IMR-90 (cell line): ENCODE data around the gene GYS1. TPM values are rescaled to one million over a fixed set of nuclear protein-coding genes. Genes with fewer than 3 reads are reported as not detected.

Experiments
- ATAC-seq: fragments of 200-7000 bp; cut with Tn5 transposase; 2 replicates; pipeline ENCODE4 v1.9.1; 2020; ENCODE audit warnings: low read depth, mild to moderate bottlenecking, moderate library complexity
- BruUV-seq: library from RNA; stranded (reverse); fragments of 400-500 nt; replicated peaks from 2 replicates; lab custom pipeline; 2021; lab: Mats Ljungman, UMichigan
- CTCF ChIA-PET: fragments of 300-600 bp; formaldehyde crosslinking; extraction: SDS; loops from one replicate; lab custom pipeline; 2021; ENCODE audit warnings: antibody characterized with exemption; lab: Yijun Ruan, JAX
- POLR2A ChIA-PET: fragments of 300-600 bp; sonication (Branson Sonifier 250); formaldehyde crosslinking; loops from one replicate; lab custom pipeline; 2022; ENCODE audit warnings: antibody characterized with exemption; ENCODE audit not compliant: unreplicated experiment; lab: Charles Lee
- DNase-seq: peaks from one replicate; pipeline ENCODE4 v3.0.0; 2013
- H2AFZ ChIP-seq: replicated peaks from 2 replicates; pipeline ENCODE3; 2013; ENCODE audit warnings: low read length, mild to moderate bottlenecking; ENCODE audit not compliant: poor library complexity
- H2AK5ac ChIP-seq: 2 replicates; pipeline ENCODE4 v1.6.1; 2013; ENCODE audit warnings: low read depth, low read length, inconsistent platforms
- H2AK9ac ChIP-seq: replicated peaks from 2 replicates; pipeline ENCODE3; 2013; ENCODE audit warnings: mild to moderate bottlenecking, low read depth, low read length, moderate library complexity; ENCODE audit not compliant: poor library complexity
- H2BK120ac ChIP-seq: 2 replicates; pipeline ENCODE4 v1.6.1; 2013; ENCODE audit warnings: low read depth, low read length, inconsistent platforms
- H2BK15ac ChIP-seq: 3 replicates; pipeline ENCODE4 v1.6.1; 2013; ENCODE audit warnings: low read depth, low read length, inconsistent platforms
- H2BK20ac ChIP-seq: 2 replicates; pipeline ENCODE4 v1.6.1; 2013; ENCODE audit warnings: low read depth, mild to moderate bottlenecking, inconsistent platforms, low read length, moderate library complexity
- H2BK5ac ChIP-seq: 2 replicates; pipeline ENCODE4 v1.6.1; 2013; ENCODE audit warnings: mild to moderate bottlenecking, low read depth, low read length, inconsistent platforms; ENCODE audit not compliant: poor library complexity, severe bottlenecking
- H3K14ac ChIP-seq: replicated peaks from 2 replicates; pipeline ENCODE4 v1.6.1; 2013; ENCODE audit warnings: low read depth, low read length, inconsistent platforms
- H3K18ac ChIP-seq: 2 replicates; pipeline ENCODE4 v1.6.1; 2013; ENCODE audit warnings: low read depth, low read length, control low read depth
- H3K23ac ChIP-seq: 2 replicates; pipeline ENCODE4 v1.6.1; 2013; ENCODE audit warnings: low read depth, low read length, inconsistent platforms
- H3K27ac ChIP-seq: 2 replicates; pipeline ENCODE4 v1.5.1; 2013; ENCODE audit warnings: mild to moderate bottlenecking, control low read depth, low read length; ENCODE audit not compliant: insufficient read depth
- H3K27me3 ChIP-seq: 2 replicates; pipeline ENCODE4 v1.6.1; 2013; ENCODE audit warnings: low read length; ENCODE audit not compliant: control insufficient read depth, insufficient read depth
- H3K36me3 ChIP-seq: 2 replicates; pipeline ENCODE4 v1.6.1; 2013; ENCODE audit warnings: low read length, mixed read lengths; ENCODE audit not compliant: control insufficient read depth, insufficient read depth
- H3K4ac ChIP-seq: 2 replicates; pipeline ENCODE4 v1.6.1; 2013; ENCODE audit warnings: low read depth, low read length, inconsistent platforms
- H3K4me1 ChIP-seq: 2 replicates; pipeline ENCODE4 v1.6.1; 2013; ENCODE audit warnings: low read length, mixed read lengths; ENCODE audit not compliant: control insufficient read depth, insufficient read depth
- H3K4me2 ChIP-seq: 2 replicates; pipeline ENCODE4 v1.6.1; 2013; ENCODE audit warnings: low read depth, mild to moderate bottlenecking, control low read depth, low read length, moderate library complexity
- H3K4me3 ChIP-seq: 2 replicates; pipeline ENCODE4 v1.5.1; 2013; ENCODE audit warnings: low read depth, mild to moderate bottlenecking, control low read depth, low read length, moderate library complexity; ENCODE audit not compliant: insufficient read depth
- H3K56ac ChIP-seq: 2 replicates; pipeline ENCODE4 v1.6.1; 2013; ENCODE audit warnings: low read length, inconsistent platforms; ENCODE audit not compliant: insufficient read depth; ENCODE audit errors: extremely low read depth
- H3K79me1 ChIP-seq, 2 experiments: 2 replicates each; pipeline ENCODE4 v1.6.1; 2013; ENCODE audit warnings: low read length in 2 of 2, inconsistent platforms in 1 of 2, low read depth in 1 of 2
- H3K9ac ChIP-seq: 2 replicates; pipeline ENCODE4 v1.6.1; 2013; ENCODE audit warnings: low read depth, low read length, control low read depth
- H3K9me1 ChIP-seq: 2 replicates; pipeline ENCODE4 v1.6.1; 2013; ENCODE audit warnings: low read length, inconsistent platforms; ENCODE audit not compliant: insufficient read depth
- H3K9me3 ChIP-seq: 2 replicates; pipeline ENCODE4 v1.6.1; 2013; ENCODE audit warnings: low read length; ENCODE audit not compliant: control insufficient read depth, insufficient read depth
- H4K20me1 ChIP-seq: 2 replicates; pipeline ENCODE4 v1.6.1; 2013; ENCODE audit warnings: low read length, inconsistent platforms; ENCODE audit not compliant: insufficient read depth
- H4K5ac ChIP-seq: 2 replicates; pipeline ENCODE4 v1.6.1; 2013; ENCODE audit warnings: mild to moderate bottlenecking, low read depth, low read length, control low read depth
- H4K8ac ChIP-seq, 2 experiments: 2 replicates each; pipeline ENCODE4 v1.6.1; 2013; ENCODE audit warnings: low read depth in 2 of 2, low read length in 2 of 2, control low read depth in 1 of 2, inconsistent platforms in 1 of 2
- H4K91ac ChIP-seq: 2 replicates; pipeline ENCODE4 v1.6.1; 2013; ENCODE audit warnings: low read depth, low read length, inconsistent platforms; ENCODE audit not compliant: insufficient read depth
- BHLHE40 ChIP-seq: fragments of 150-350 bp; IDR thresholded peaks from 2 replicates; pipeline ENCODE4 v1.6.1; 2016; ENCODE audit warnings: mild to moderate bottlenecking, low read depth, low read length
- CEBPB ChIP-seq: IDR thresholded peaks from 2 replicates; pipeline ENCODE4 v1.6.1; 2012; ENCODE audit warnings: low read depth, low read length, improper control_type of control experiment
- CHD1 ChIP-seq: IDR thresholded peaks from 2 replicates; pipeline ENCODE4 v1.6.1; 2012; ENCODE audit warnings: low read depth, low read length, improper control_type of control experiment
- FOS ChIP-seq: fragments of 150-350 bp; IDR thresholded peaks from 2 replicates; pipeline ENCODE4 v1.6.1; 2016; ENCODE audit warnings: low read depth, low read length
- NFE2L2 ChIP-seq: fragments of 150-350 bp; IDR thresholded peaks from 2 replicates; pipeline ENCODE4 v1.6.1; 2016; ENCODE audit warnings: low read depth, mild to moderate bottlenecking, low read length
- POLR2A ChIP-seq: IDR thresholded peaks from 2 replicates; pipeline ENCODE4 v1.6.1; 2012; ENCODE audit warnings: mild to moderate bottlenecking, low read depth, low read length
- RCOR1 ChIP-seq: IDR thresholded peaks from 2 replicates; pipeline ENCODE4 v1.6.1; 2012; ENCODE audit warnings: mild to moderate bottlenecking, low read length, improper control_type of control experiment; ENCODE audit not compliant: insufficient replicate concordance
- RFX5 ChIP-seq: IDR thresholded peaks from 2 replicates; pipeline ENCODE4 v1.8.0; 2012; ENCODE audit warnings: low read depth, mild to moderate bottlenecking, low read length, moderate library complexity
- SMC3 ChIP-seq: fragments of 150-350 bp; IDR thresholded peaks from 2 replicates; pipeline ENCODE4 v1.6.1; 2016; ENCODE audit warnings: low read depth, mild to moderate bottlenecking, antibody characterized with exemption, low read length, moderate library complexity
- WGBS, 2 experiments: methylation state at CpG; one replicate each; pipeline versions ENCODE4 v1.1.5 to v1.1.7; 2013; ENCODE audit warnings: missing lambda C conversion rate in 2 of 2; ENCODE audit not compliant: insufficient read length in 1 of 2; ENCODE audit errors: extremely low coverage in 2 of 2; 5-methylcytosine and 5-hydroxymethylcytosine counted together
- dilution Hi-C: fragments of 300-500 bp; cut with HindIII; formaldehyde crosslinking; loops from one replicate; pipeline ENCODE4 v1.14.3; 2018; ENCODE audit warnings: low sequenced_read_pairs; ENCODE audit not compliant: unreplicated experiment
- in situ Hi-C: fragments of 300-500 bp; cut with MboI; formaldehyde crosslinking; loops from 3 replicates; pipeline ENCODE4 v1.14.3; 2019; ENCODE audit warnings: low sequenced_read_pairs, inconsistent platforms, mixed read lengths
- intact Hi-C: fragments of 100-400 bp; cut with micrococcal nuclease; formaldehyde crosslinking; loops from 2 replicates; pipeline ENCODE4 v1.10.0; 2022
- polyA plus RNA-seq, 3 experiments: library from polyadenylated mRNA; depleted of rRNA; stranded (reverse); fragments of >200 nt; gene quantifications; 2 replicates each; pipeline ENCODE4 v1.2.3, GENCODE V29; 2012; ENCODE audit warnings: low replicate concordance in 1 of 3
- total RNA-seq: library from RNA; depleted of rRNA; stranded (reverse); fragments of >200 nt; gene quantifications from 2 replicates; pipeline ENCODE4 v1.2.3, GENCODE V29; 2012
- TF ChIP-seq, protein P1 (sequence below): fragments of 150-350 bp; IDR thresholded peaks from 2 replicates; pipeline ENCODE4 v1.6.1; 2016; ENCODE audit warnings: low read depth, mild to moderate bottlenecking, low read length, moderate library complexity, borderline replicate concordance
- TF ChIP-seq, protein P2 (sequence below): conservative IDR thresholded peaks from 2 replicates; pipeline ENCODE4 v1.5.1; 2012; ENCODE audit warnings: mild to moderate bottlenecking, low read depth, low read length, improper control_type of control experiment

Gene GYS1
- total and polyA plus RNA-seq, 2 of the 4 experiments (the other 2 are of a cell fraction), result 38.7 to 72.2 TPM

DNA sequence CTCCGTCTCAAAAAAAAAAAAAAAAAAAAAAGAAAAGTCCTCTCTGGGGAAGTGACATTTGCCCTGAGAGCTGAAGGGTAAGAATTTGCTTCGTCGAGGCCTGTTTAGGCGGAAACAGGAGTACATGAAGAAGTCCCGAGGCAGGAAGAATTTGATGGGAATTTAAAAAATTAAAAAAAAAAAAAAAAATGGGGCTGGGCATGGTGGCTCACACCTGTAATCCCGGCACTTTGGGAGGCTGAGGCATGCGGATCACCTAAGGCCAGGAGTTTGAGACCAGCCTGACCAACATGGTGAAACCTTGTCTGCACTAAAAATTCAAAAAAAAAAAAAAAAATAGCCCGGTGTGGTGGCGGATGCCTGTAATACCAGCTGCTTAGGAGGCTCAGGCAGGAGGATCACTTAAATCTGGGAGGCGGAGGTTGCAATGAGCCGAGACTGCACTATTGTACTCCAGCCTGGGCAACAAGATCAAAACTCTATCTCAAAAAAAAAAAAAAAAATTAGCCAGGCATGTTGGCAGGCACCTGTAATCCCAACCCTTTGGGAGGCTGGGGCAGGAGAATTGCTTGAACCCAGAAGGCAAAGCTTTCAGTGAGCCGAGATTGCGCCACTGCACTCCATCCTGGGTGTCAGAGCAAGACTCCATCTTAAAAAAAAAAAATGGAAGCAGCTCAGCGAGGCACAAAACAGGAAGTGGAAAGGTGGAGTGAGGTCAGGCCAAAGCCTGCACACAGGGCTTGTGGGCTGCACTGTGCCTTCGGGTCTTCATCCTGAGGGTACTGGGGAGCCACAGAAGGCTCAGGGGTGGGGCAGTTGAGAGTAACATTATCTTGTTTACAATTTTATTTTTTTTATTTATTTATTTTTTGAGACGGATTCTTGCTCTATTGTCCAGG is 33.5 kb downstream of the GYS1 start (continued):
- no peak for TF ChIP-seq CHD1
- TF ChIP-seq CEBPB, result no peak

DNA sequence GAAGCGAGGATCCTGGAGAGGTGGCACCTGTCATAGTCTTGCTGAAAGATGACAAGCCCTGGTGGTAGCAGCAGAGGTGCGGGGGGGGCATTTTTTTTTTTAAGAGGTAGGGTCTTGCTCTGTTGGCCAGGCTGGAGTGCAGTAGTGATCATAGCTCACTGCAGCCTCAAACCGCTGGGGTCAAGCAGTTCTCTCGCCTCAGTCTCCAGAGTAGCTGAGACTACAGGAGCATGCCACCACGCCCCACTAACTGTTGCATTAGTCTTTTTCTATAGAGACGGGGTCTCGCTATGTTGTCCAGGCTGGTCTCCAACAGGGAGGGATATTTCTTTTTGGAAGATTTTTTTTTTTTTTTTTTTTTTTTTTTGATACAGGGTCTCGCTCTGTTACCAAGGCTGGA is 35.1 kb downstream of the GYS1 start:
- no peak overlapping the region for H3K4ac ChIP-seq
- no peak overlapping the region for H4K91ac ChIP-seq
- H4K5ac ChIP-seq, result no peak overlapping the region
- H4K20me1 ChIP-seq, result 0 out of 2 replicates have a peak, but pooled peaks cover 2% of the 10 kb centered on the region
- H3K4me1 ChIP-seq, result peaks cover 13% of the 10 kb centered on the region
- DNase-seq (no peak), ATAC-seq (no peak)
- no peak for TF ChIP-seq RCOR1
- TF ChIP-seq POLR2A, result no peak
- no peak for TF ChIP-seq NFE2L2
- TF ChIP-seq, protein P1, sequence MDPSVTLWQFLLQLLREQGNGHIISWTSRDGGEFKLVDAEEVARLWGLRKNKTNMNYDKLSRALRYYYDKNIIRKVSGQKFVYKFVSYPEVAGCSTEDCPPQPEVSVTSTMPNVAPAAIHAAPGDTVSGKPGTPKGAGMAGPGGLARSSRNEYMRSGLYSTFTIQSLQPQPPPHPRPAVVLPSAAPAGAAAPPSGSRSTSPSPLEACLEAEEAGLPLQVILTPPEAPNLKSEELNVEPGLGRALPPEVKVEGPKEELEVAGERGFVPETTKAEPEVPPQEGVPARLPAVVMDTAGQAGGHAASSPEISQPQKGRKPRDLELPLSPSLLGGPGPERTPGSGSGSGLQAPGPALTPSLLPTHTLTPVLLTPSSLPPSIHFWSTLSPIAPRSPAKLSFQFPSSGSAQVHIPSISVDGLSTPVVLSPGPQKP, result no peak
- no peak for TF ChIP-seq SMC3
- TF ChIP-seq CHD1, result no peak
- TF ChIP-seq CEBPB, result no peak
- TF ChIP-seq BHLHE40, result no peak
- no peak for TF ChIP-seq FOS
- TF ChIP-seq, protein P2, sequence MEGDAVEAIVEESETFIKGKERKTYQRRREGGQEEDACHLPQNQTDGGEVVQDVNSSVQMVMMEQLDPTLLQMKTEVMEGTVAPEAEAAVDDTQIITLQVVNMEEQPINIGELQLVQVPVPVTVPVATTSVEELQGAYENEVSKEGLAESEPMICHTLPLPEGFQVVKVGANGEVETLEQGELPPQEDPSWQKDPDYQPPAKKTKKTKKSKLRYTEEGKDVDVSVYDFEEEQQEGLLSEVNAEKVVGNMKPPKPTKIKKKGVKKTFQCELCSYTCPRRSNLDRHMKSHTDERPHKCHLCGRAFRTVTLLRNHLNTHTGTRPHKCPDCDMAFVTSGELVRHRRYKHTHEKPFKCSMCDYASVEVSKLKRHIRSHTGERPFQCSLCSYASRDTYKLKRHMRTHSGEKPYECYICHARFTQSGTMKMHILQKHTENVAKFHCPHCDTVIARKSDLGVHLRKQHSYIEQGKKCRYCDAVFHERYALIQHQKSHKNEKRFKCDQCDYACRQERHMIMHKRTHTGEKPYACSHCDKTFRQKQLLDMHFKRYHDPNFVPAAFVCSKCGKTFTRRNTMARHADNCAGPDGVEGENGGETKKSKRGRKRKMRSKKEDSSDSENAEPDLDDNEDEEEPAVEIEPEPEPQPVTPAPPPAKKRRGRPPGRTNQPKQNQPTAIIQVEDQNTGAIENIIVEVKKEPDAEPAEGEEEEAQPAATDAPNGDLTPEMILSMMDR, result no peak
- no peak for TF ChIP-seq RFX5
- peaks cover 19 to 63% of the 10 kb centered on the region in 2 experiments for H3K79me1 ChIP-seq
- H3K4me3 ChIP-seq, result no peak overlapping the region
- no peak overlapping the region for H2BK5ac ChIP-seq
- H3K27me3 ChIP-seq, result no peaks in the 10 kb centered on the region
- no peak overlapping the region for H2AK5ac ChIP-seq
- H3K14ac ChIP-seq, result no peak overlapping the region
- intact Hi-C loops (no loop called here), dilution Hi-C loops (no loop called here), in situ Hi-C loops (no loop called here)
- H2BK15ac ChIP-seq, result no peak overlapping the region
- H3K9ac ChIP-seq, result no peak overlapping the region
- no peak overlapping the region for H3K27ac ChIP-seq
- H3K4me2 ChIP-seq, result no peak overlapping the region
- no peak overlapping the region for H2AFZ ChIP-seq
- H3K56ac ChIP-seq, result no peak overlapping the region
- H3K9me1 ChIP-seq, result peaks cover 15% of the 10 kb centered on the region
- ChIA-PET CTCF (no interaction called here), POLR2A (no interaction called here)
- no CpG with 5 or more reads among the region's 8 CpGs for WGBS, 2 experiments
- H3K9me3 ChIP-seq, result no peaks in the 10 kb centered on the region
- H3K23ac ChIP-seq, result no peak overlapping the region
- no TSS peak for BruUV-seq
- no peak overlapping the region for H2AK9ac ChIP-seq
- no peak overlapping the region for H2BK20ac ChIP-seq
- no peak overlapping the region for H4K8ac ChIP-seq
- peaks cover 17% of the 10 kb centered on the region for H3K36me3 ChIP-seq
- no peak overlapping the region for H3K18ac ChIP-seq
- H2BK120ac ChIP-seq, result no peak overlapping the region
